GM19351 (cell line): Measurements from ENCODE around the gene TCF7L1.
"Not testable (repeated sequence)": the region's sequence is repeated elsewhere in the genome, so short reads cannot be mapped to it uniquely, and the experiment has no call there.

Source experiments
- ATAC-seq: cut with Tn5 transposase; IDR thresholded peaks from one replicate; pipeline ENCODE4 v1.9.1; 2021; ENCODE audit warnings: mild to moderate bottlenecking, moderate library complexity; ENCODE audit not compliant: unreplicated experiment

TCF7L1 gene

DNA sequence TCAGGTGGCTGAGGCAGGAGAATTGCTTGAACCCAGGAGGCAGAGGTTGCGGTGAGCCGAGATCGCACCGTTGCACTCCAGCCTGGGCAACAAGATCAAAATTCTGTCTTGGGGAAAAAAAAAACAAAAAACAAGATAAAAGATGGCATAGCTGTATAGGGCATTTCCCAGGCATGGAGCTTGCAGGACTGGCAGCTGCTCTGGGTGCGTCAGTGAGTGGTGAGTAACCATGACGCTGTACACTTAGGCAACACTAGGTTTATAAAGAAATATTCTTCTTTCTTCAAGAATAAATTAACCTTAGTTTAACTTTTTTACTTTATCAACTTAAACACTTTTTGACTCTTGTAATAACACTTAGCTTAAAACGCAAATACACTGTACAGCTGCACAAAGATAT is 179.2 kb downstream of the TCF7L1 start:
- ATAC-seq: no peak

DNA sequence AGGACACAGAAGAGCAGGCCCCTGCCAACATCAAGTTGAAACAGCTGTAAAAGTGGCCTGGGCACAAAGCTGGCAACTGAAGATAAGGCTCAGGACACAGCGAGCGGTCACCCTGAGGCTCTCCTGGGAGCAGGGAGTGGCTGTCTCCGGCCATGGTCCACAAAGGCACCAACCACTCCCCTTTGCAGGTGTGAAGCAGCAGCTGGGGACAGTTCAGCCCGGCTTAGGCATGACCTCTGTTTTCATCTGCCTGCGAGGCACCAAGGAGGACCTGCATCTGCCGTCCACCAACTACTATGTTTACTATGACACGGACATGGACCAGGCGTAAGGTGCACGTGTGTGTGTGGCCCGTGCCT is 181.7 kb downstream of the TCF7L1 start:
- no peak for ATAC-seq

DNA sequence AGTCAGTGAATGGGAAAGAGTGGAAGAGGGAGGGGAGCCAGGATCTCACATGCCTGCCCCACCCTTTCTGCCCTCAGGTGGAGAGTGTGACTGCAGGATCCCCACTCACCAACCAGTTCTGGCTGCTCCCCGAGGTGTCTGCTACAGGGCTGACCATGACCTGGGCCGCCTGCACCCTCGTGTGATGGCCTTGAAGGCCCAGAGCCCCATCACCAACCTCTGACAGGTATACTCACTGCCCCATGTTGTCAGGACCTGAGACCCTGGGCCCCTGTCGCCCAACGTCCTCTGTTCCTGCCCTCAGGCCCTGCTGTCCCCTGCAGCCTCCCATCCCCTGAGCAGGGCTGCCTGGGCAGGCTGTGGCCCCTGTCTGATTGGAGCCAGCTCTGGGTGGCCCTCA is 182.7 kb downstream of the TCF7L1 start:
- not testable (repeated sequence) for ATAC-seq

GRCh38 chr2:85318222-85319074 is 185.3 kb downstream of the TCF7L1 start:
- peak; percentile 60 for ATAC-seq

GRCh38 chr2:85319796-85320195 is 186.6 kb downstream of the TCF7L1 start:
- ATAC-seq: no peak

DNA sequence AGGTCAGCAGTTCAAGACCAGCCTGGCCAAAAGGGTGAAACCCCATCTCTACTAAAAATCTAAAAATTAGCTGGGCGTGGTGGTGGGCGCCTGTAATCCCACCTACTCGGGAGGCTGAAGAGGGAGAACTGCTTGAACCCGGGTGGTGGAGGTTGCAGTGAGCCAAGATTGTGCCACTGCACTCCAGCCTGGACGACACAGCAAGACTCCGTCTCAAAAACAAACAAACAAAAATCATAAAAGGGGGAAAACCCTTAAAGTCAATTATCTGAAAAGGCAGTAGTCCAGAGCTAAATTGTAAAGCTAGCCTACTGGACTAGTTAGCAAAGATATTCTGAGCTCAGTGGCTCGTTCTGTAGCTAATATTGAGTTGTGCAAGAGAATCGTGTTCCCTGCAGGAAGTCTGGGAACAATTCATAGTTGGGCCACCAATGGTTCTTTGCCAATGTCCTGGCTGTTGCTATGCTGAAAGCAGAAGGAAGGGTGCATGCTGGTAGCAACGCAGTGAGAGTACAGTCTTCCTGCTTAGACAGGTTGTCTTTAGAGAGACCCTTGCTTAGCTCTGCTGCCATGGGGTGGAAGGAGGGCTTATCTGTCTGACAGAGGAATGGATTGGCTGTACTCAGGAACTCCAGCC is 190.3 kb downstream of the TCF7L1 start:
- ATAC-seq: no peak

GRCh38 chr2:85323988-85324367 is 190.8 kb downstream of the TCF7L1 start:
- not testable (repeated sequence) for ATAC-seq

DNA sequence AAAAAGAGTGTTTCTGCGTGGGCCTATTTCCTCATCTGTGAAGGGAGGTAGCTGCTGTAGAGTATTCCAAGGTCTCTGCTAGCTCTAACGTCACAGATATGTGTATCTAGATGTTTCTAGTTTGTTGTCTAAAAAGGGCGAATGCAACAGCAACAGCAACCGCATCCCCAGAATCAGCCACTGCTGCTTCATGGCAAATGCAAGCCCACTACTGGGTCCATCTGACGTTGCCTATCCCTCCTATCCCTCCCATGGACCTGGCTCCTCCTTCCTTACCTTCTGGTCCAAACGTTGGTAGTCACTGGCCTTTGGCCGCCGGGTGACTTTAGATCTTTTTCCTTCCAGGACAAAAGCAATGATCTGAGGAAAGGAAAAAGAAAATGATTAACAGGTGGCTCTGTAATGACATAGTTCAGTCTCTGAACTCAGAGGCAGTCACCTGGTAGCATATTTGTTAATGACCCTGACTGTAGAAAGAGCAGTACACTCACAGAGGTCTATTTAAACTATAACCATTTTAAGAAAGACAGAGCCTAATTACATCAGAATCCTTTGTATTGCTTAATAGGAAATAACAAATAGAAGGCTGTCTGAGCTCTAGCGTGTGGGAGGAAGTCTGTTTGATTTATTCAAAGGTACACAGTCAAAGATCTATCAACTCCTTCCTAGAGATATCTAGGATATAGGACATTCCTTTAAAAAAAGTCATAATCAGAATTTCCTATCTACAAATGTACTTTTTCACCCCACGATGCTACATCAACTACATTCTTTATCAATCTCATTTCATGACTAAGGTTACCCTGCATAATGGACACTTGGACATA is 191.7 kb downstream of the TCF7L1 start:
- no peak for ATAC-seq

- ATAC-seq: no peak
Observed at GRCh38 chr2:85325466-85325811, 192.2 kb downstream of the TCF7L1 start.

GRCh38 chr2:85326406-85327159 is 193.4 kb downstream of the TCF7L1 start:
- peak; percentile 35 for ATAC-seq

- ATAC-seq: peak; percentile 27
Observed at GRCh38 chr2:85327160-85327821, 194.1 kb downstream of the TCF7L1 start.

- peak; percentile 75 for ATAC-seq
Observed at GRCh38 chr2:85327822-85328617, 194.8 kb downstream of the TCF7L1 start, which contains the start of gene TGOLN2. TSS of gene TGOLN2 (minus strand) at chr2:85327989. CDS start at chr2:85327962, 27 bp downstream.

DNA sequence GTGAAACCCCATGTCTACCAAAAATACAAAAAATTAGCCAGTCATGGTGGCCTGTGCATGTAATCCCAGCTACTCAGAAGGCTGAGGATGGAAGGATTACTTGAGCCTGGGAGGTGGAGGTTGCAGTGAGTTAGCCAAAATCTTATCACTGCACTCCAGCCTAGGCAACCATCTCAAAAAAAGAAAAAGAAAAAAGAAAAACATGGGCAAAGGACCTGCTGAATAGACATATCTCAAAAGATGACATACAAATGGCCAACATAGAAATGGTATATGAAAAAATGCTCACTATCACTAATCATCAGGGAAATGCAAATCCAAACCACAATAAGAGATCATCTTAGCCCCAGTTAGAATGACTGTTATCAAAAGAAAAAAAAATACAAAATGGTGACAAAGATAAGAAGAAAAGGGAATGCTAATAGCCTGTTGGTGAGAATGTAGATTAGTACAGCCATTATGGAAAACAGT is 196.0 kb downstream of the TCF7L1 start:
- no peak for ATAC-seq

GRCh38 chr2:85329701-85330100 is 196.5 kb downstream of the TCF7L1 start:
- ATAC-seq: not testable (repeated sequence)

GRCh38 chr2:85330839-85331636 is 197.8 kb downstream of the TCF7L1 start:
- ATAC-seq: no peak

GRCh38 chr2:85333877-85334276 is 200.7 kb downstream of the TCF7L1 start:
- ATAC-seq: not testable (repeated sequence)

GRCh38 chr2:85334928-85335327 is 201.7 kb downstream of the TCF7L1 start:
- ATAC-seq: no peak

GRCh38 chr2:85340034-85340892 is 207.1 kb downstream of the TCF7L1 start:
- no peak for ATAC-seq
